ENCODE measurements around the gene UBASH3A.

- TF ChIP-seq CTCF (IDR thresholded peaks at IDR 0.05) (no peak), EZH2 (IDR thresholded peaks at IDR 0.05) (no peak)
Measured at GRCh38 chr21:42390696-42391095, 13.0 kb upstream of the UBASH3A start.
